Activated CD4-positive, alpha-beta T cell treated with anti-CD3 and anti-CD28 coated beads for 1 hour (primary cell): ENCODE data around the gene EXD3.
"Not testable (repeated sequence)": the region's sequence is repeated elsewhere in the genome, so short reads cannot be mapped to it uniquely, and the experiment has no call there.

Experiments used
- DNase-seq: peaks from one replicate; pipeline ENCODE4 v3.0.0-alpha.2; 2020

EXD3 gene

DNA sequence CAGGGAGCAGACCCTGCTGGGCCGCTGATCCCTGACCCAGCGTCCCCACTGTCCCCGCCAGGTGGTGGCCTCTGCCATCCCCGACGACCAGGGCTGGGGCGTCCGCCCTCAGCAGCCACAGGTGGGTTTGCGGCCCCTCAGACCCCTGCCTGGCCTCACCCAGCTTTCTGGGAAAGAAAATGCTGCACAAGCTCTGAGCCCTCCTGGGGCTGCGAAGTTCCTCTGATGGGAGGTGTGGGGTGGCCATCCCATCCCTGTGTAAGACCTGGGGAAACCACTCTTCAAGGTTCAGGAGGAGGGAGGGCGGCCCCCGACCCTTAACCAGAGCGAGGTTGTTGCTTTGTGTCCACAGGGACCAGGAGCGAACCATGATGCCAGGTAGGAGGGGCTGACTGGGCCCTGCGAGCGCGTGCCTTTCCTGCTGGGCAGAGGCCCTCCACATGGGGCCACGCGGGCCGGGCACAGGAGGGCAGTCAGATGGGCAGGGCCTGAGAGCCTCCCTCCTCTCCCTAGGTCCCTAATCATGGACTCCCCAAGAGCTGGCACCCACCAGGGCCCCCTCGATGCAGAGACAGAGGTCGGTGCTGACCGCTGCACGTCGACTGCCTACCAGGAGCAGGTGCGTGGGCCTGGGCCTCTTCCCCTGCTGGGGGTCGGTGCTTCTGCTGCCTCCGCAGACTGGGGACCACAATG lies 7.9 kb upstream of the EXD3 start:
- no peak for DNase-seq

DNA sequence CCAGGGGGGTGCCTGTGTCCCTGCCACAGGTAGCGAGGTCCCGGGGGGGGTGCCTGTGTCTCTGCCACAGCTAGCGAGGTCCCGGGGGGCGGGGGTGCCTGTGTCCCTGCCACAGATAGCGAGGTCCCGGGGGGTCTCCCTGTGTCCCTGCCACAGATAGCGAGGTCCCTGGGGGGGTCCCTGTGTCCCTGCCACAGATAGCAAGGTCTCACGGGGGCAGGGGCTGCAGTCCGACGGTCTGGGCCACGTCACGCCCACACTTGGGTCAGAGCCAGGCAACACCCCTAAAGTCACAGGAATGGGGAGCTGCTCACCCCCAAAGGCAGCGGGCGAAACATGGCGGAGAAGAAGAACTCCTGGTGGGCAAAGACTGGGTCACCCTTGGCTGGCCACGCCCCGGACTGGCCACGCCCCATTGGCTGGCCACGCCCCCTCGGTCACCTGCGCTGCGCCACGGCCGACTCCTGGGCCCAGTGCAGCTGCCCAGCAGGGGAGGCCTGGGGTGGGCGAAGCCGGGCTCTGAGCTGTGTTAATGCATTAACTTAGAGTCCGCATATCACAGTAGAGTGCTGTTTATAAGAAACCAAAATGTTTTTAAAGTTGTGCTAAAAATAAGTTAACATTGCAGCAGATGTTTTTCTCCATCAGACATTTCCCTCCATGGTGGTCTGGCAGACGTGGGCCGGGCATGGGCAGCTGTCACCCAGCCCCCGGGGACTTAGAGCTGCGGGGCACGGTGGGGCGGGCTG lies 7.2 kb upstream of the EXD3 start:
- DNase-seq: no peak

DNA sequence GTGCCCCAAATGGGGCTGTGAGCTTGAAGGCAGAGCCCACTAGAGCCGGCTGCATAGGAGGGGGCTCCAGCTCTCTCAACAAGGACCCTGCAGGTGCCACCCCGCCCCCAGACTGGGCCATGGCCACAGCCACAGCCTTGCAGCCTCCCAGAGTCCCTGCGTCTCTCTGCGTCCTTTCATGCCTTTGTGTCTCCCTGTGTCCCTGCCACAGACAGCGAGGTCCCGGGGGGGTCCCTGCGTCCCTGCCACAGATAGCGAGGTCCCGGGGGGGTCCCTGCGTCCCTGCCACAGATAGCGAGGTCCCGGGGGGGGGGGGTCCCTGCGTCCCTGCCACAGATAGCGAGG lies 6.6 kb upstream of the EXD3 start:
- no peak for DNase-seq

DNA sequence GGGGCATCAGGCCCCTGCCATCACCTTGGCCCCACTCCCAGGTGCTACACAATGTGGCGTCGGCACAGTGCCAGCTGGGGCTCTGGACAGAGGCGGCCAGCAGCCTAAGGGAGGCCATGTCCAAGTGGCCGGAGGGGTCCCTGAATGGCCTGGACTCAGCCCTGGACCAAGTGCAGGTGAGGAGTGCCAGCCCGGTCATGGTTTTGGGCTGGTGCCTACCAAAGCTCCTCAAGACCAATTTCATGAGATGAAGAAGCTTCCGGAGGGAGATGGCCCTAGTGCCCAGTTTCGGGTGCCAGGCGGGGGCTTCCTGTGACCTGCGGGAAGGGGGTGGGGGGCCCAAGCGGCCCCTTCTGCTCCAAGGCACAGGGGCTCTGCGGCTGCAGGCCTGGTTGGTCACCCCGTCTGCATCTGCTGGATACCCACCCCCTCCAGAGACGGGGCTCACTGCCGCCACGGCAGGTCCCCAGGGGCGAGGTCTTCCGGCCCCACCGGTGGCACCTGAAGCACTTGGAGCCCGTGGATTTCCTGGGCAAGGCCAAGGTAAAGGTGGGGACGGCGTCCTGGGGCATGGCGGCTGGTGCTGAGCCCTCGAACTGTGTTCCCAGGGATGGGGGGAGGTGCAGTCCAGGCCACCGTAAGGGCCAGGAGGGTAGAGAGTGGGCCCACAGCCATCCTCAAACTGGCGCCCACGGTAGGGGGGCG lies 6.0 kb upstream of the EXD3 start:
- DNase-seq: no peak

- no peak for DNase-seq
Measured at GRCh38 chr9:137428311-137428630, 5.3 kb upstream of the EXD3 start.

DNA sequence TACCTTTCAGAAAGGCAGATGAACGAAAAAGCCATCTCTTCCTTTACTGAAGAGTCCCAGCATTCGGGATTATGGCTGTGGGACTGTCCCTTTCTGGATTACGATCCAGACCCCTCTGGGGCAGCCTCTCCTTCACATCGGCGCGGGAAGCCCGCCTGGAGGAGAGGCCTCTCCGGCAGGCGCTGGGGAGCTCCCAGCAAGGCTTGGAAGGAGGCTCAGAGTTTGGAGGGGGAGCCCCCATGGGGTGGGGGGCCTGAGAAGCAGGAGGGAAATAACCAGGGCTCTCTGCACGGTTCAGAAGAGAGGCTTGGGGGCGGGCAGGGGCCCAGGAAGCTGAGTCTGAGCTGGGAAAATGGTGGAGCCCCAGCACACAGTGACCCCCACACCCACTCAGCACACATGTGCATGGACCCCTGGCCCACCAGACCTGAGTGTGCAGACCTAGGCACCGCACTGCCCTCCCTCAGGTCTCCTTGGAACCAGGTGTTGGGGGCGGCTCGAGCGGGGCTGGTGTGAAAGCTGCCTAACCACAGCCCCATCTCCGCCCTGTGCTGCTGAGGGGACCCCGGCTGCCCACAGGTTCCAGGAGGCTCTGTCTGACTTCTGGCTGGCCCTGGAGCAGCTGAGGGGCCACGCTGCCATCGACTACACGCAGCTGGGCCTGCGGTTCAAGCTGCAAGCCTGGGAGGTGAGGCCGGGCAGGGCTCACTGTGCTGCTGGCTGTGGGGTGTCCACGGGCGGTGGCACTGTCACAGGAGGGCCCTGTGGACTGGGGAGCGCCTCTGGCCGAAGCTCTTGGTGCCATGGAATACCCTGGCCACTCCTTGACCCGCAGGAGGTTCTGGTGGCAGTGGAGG lies 4.7 kb upstream of the EXD3 start:
- DNase-seq: no peak

GRCh38 chr9:137426018-137426681 lies 3.2 kb upstream of the EXD3 start:
- no peak for DNase-seq

DNA sequence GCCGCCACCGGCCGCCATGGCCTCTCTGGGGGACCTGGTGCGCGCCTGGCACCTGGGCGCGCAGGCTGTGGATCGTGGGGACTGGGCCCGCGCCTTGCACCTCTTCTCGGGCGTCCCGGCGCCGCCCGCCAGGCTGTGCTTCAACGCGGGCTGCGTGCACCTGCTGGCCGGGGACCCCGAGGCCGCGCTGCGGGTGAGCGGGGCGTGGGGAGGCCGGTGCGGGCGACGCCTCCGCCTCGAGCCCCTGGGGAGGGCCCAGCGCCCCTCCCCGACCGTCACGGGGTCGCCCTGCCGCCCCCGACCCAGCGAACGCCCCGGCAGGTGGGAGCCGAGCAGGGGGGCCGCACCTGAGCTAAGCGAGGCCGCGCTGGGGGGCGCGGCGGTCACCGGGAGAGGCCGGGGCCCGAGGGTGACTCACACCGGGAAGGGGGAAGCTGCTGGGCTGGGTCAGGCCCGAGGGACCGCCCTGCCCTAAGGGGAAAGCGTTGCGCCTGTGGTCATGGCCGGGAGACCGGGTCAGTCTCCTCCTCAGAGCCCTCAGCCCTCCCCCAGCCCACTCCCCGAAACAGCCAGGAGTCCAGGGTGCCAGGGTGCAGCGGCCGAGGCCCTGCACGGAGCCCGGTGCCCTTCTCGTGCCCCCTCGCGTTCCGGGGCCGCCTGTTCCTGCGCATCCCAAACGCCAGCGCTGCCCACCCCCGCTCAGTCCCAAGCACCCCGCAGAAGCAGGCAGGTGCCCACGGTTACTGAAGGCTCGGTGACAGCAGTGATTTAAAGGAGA lies 741 bp upstream of the EXD3 start:
- DNase-seq: no peak

- DNase-seq: no peak
Measured at GRCh38 chr9:137421838-137422603, 941 bp downstream of the EXD3 start.

- no peak for DNase-seq
Measured at GRCh38 chr9:137417161-137418021, 5.6 kb downstream of the EXD3 start.

- no peak for DNase-seq
Measured at GRCh38 chr9:137416563-137417151, 6.3 kb downstream of the EXD3 start.

DNA sequence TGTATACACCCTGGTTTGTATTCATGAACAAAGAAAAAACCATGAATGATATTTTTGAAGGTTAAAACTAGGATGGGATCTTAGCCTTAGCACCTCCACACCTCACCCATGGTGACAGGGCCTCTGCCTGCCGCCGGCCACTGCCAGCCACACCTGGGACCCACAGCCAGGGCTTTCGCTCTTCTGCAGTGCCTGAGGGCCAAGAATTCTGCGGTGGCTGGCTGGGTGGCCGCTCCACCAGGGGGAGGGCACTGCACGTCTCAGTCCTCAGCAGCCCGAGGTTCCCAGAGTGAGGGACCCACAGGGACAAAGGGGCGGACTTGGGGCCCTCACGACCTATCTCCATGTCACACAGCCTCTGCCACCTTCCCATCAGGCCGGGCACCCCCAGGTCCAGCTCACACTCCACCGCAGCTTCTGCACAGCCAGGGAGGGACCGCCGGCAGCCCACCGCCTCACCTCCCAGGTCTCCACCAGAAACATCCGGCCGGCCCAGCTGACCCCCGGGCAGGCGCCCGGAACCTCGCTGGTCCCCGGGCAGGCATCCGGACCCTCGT lies 6.9 kb downstream of the EXD3 start:
- no peak for DNase-seq

- DNase-seq: no peak
Measured at GRCh38 chr9:137415451-137415850, 7.5 kb downstream of the EXD3 start.

DNA sequence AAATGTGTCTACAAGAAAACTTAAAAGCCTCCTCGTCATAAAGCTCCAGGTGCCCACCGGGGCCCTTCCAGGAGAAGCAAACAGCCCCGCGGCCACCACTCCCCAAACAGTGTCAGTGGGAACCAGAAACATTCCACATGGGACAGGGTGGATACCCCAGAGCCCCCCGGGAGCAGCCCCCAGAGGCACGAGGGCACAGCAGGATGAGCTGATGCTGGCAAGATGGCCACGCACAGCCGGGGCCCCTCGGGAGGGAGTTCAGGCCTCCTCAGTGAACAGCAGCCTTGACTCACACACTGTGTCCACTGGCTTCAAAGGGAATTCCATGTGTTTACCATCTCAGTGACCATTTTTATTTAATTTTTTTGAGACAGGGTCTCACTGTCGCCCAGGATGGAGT lies 10.5 kb downstream of the EXD3 start:
- no peak for DNase-seq

GRCh38 chr9:137411645-137412380 lies 11.1 kb downstream of the EXD3 start:
- DNase-seq: no peak

GRCh38 chr9:137411260-137411644 lies 11.7 kb downstream of the EXD3 start:
- no peak for DNase-seq

DNA sequence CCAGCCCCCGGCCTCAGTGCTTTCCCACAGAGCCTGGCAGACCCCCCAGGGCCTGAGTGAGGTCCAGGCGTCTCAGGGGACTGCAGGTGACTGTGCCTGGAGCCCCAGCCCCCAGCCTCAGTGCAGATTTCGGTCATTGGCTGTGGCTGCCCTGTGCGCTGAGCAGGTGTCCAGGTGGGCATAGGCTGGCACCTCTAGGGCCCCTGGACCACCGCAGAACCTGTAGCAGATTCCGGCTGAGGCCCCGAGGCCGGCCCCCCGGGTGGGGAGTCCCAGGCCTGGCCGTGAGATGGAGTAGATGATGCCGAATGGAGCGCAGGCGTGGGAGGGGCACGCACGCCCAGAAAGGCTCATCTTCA lies 12.1 kb downstream of the EXD3 start:
- no peak for DNase-seq

GRCh38 chr9:137410236-137410890 lies 12.6 kb downstream of the EXD3 start:
- not testable (repeated sequence) for DNase-seq
